Smooth muscle cell of the brain vasculature (primary cell): Measurements from ENCODE around the gene LTB4R2.

Experiments used
- DNase-seq: peaks from one replicate; pipeline ENCODE4 v3.0.0-alpha.2; 2012; ENCODE audit warnings: low read depth, low spot score

LTB4R2 gene, protein sequence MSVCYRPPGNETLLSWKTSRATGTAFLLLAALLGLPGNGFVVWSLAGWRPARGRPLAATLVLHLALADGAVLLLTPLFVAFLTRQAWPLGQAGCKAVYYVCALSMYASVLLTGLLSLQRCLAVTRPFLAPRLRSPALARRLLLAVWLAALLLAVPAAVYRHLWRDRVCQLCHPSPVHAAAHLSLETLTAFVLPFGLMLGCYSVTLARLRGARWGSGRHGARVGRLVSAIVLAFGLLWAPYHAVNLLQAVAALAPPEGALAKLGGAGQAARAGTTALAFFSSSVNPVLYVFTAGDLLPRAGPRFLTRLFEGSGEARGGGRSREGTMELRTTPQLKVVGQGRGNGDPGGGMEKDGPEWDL

DNA sequence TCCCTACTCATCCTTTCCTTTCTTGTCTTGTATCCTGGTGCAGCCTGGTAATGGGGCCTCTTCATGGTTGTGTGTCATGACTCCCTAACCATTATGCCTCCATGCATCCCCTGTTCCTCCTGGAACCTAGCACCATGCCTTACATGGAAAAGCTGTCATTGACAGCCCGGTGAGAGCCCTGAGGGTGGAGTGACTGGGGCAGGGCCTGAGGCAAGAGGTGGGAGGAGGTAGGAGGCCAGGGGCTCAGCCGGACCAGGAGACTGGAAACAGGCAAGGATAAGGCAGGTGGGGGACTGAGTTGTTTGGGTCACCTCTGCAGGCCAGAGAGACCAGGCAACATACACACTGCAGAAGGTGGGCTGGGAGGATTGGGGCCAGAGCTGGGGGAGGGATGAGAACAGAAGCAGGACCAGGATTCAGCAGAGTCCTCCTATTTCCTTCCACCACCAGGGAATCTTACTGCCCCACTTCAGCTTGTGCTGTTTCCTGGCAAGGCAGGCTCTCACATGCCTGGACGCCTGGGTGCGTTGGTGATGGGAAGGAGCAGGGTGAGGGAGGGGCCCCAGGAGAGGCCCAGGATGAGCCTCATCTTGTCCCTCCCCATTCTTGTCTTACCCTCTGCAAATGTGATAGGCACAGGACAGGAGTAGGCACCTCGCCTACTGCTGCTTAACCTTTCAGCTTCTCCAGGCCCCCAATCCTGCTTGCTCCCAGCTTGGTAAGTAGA, at the start of gene LTB4R2:
TSS of gene LTB4R2 (plus strand) at position 603 of the 727 bp plus-strand sequence. CDS start 525 bp downstream, outside the sequence.
- DNase-seq, result no peak

- no peak for DNase-seq
Measured at GRCh38 chr14:24260780-24261157, 49.2 kb upstream of the LTB4R2 start.

DNA sequence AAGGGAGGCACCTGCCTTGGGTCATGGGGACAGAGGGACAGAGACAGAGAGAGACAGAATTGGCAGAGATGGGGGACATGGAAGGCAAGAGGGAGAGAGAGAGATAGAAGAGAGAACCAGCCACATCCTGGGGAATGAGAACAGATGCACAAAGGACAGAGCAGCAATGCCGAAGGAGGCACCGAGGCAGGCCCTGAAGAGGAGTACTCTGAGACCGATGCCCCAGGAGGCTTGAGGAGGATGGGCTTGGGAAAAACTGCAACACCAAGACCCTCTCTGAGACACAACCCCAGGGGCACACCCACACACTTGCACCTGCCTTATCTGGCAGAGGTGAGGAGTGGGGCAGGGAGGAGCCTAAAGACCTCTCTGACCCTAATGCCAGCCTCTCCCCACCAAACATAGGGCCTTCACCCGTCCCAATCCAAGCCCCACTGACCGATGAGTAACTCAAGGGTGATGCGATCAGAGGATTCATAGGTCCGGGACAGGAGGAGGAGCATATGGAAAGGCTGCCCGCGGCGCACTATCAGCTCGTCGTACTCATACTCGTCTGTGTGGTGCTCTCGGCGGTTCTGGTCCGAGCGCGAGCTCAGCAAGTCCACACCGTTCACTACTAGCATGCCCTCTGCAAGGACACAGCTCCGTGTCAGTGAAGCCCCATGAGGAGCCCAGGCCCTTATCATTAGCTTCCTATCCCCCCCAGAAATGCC, 48.5 kb upstream of the LTB4R2 start:
- no peak for DNase-seq

DNA sequence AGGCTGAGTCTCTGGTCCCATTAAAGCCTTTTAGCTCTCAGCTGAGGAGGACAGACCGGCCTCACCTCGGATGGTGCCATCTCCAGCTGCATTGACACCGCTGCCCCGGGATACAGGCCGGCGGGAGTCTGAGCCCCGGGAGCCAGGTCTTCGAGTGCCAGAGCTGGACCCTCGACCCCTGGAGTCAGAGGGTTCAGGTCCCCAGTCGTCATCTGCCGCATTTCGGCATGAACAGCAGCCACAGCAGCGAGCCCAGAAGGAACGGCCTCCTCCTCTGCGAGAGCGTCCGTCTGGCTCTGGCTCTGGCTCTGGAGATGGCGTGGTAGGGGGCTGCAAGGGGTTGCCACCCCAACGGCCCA, 48.0 kb upstream of the LTB4R2 start:
- DNase-seq, result no peak

DNA sequence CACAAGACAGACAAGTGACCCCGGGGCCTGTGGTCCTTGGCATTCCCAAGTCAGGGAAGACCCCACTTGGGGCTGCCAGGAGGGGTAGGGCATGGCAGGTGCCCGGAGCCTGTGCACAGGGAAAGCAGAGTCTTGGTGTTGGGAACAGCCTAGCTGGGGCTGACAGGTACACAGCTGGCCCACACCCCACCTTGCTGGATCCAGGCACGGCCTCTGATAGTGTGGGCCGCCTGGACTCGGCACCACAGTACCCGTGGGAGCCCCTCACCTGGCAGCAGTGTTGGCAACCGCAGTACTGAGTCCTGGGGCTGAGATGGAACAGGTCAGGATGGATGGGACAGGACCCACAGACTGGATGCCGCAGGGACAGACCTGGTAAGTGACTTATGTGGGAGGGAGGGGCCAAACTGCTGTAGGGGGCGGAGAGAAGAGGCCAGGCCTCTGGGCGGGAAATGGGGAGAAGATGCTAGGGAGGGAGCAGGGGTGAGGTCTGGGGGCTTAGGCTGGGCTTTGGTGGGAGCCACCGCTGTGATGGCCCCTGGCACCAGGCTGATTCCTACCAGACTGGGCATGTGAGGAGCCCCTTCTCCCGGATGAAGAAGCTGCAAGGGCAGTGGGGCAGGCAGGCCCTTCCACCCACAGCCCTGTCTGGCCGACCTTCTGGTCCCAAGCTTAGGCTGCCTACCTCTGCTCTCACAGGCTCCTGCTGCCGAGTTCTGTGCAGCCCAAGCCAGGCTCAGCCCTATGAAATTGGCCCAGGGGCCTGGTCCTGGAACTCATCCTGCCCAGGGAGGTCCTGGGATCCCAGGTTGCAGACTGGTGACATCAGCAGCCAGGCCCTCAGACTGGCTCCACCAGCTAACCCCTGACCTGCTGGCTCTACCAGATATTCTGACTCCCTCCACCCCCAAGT, 46.9 kb upstream of the LTB4R2 start, which contains the start of gene TGM1:
TSS of gene TGM1 (minus strand) at position 357 of the 913 bp plus-strand sequence. CDS start 825 bp downstream, outside the sequence.
- no peak for DNase-seq

- no peak for DNase-seq
Measured at GRCh38 chr14:24263848-24264247, 46.1 kb upstream of the LTB4R2 start.

DNA sequence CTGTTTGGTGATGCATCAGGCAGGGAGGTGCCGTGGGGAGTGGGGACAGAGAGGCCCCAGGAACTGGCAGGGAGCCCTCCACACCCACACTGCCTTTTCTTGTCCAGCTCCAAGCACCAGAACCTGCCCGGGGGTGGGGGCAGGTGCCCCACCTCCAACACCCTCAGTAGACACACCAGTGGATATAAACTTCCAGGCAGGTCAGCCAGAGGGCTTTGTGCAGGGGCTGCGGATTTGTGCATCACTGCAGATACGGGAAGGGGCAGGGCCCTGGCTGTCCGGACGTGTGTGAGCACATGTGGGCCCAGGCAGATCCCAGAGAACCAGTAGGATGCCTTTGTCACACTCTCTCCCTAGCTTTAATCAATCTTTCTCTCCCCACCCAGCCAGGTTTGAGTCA, 45.6 kb upstream of the LTB4R2 start:
- no peak for DNase-seq

GRCh38 chr14:24266344-24267244, 43.3 kb upstream of the LTB4R2 start:
- DNase-seq, result no peak

DNA sequence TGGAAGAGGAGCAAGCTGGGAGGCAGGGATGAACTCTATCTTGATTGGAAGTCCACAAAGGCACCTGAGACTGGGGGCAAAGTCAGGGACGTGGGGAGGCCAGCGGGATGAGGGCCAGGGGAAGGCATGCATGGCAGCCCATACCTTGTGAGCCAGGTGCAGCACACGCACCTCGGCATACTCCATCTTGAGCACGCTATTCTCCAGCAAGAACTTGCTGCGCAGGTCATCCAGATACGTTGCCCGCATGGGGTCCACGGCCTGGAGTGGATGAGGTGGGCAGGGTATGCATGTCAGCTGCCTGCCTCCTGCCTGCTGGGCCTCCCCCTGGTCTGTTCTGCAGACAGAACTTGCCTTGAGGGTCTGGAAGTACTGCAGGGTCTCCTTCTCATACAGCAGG, 42.4 kb upstream of the LTB4R2 start:
- no peak for DNase-seq

GRCh38 chr14:24268225-24268624, 41.7 kb upstream of the LTB4R2 start:
- DNase-seq, result no peak

DNA sequence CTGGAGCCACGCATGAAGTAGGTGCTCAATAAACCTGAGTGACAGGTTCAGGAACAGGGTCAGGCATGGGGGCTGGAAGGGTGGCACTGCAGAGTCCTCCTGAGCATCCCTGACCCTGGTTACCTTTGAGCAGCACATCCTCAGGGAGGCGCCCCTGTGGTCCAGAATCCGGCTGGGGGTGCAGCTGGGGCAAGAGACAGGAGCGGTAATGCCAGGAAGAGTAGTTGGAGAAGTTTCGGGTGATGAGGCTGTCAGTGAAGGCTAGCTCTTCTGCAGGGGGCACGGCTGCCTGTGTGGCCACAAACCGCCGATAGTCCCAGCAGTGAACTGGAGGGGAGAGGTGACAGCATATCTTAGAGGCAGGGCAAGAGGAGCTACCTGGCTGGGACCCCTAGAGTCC, 40.6 kb upstream of the LTB4R2 start:
- no peak for DNase-seq

DNA sequence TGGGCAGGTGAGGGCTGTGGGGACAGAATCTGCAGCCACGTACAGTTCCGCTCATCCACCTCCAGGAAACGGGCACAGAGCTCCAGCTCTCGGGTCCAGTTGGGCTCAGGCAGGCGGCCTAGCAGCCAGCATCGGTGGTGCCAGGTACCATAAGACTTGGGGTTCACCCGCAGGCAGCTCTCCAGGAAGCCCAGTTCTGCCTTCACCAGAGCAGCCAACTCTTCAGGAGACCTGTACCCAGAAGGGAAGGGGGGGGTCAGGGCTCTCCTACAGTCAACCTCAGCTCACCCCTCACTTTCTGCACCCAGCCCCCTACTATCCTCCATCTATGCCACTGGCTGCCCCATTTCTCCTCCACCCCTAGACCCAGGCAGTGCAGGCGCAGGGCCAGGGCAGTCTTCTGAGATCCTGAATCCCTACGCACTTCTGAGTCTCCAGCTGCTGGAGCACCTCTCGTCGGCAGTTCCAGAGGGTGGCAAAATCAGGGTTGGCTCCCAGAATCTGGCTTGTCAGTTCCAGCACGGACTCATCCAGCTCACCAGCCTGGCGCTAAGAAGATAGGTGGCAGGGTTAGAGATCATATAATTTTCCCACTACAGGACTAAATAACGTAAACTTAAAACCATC, 39.9 kb upstream of the LTB4R2 start:
- DNase-seq, result no peak

GRCh38 chr14:24270537-24271133, 39.3 kb upstream of the LTB4R2 start:
- no peak for DNase-seq

DNA sequence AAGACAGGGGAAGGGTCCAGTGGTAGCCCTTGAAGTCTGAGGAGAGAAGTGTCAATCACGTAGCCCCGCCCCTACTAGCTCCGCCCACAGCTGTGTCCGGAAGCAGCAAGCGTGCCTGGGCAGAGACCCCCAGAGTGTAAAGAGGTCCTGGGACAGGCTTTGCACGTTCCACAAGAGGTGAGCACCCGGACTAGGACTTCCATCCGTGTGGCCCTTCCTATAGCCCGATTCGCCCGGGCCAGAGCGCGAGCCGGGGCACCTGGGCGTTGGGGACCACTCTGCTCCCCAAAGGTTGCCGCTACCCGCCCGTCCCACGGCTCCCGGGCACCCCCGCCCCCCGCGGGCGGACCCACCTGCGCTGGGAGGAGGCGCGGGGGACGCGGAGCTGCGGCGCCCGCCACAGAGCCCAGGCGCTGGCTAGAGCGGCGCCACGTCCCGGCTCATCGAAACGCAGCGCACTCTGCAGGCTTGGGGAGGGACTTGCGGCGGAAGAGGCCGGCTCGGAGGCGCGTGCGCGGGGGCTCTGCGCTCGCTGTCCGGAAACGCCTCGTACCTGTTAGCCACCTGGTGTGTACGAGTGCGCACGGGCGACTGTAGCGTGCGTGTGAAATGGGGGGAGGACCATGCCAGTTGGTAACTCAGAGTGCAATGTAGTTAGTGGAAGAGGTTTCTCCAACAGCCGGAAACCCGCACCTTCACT, 38.7 kb upstream of the LTB4R2 start, which contains the start of gene RABGGTA:
TSS of gene RABGGTA (minus strand) at position 464 of the 700 bp plus-strand sequence. CDS start 482 bp downstream, outside the sequence.
- DNase-seq, result peak; percentile 57

DNA sequence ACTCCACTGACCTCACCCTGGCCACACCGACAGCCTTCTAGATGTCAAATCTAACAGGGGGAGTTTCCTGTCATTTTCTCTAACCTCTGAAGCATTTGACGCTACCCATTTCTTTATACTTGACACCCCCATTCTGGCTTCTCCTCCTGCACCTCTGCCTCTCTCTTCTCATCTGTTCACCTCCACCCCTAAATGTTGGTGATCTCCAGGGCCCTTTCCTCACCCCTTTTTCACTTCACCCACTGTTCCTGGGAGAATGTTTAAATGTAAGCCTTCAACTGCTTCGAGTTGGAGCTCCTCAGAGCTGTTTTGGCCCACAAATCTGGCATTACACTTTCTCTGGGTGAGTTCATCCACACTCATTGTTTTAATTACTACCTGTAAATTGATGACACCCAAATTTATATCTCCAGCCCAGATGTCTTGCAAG, 38.1 kb upstream of the LTB4R2 start:
- DNase-seq, result no peak

- no peak for DNase-seq
Measured at GRCh38 chr14:24272467-24272866, 37.5 kb upstream of the LTB4R2 start.

- DNase-seq, result no peak
Measured at GRCh38 chr14:24273422-24273998, 36.4 kb upstream of the LTB4R2 start.

- DNase-seq, result no peak
Measured at GRCh38 chr14:24274101-24274543, 35.8 kb upstream of the LTB4R2 start.
